Uterus (tissue), 4 donors: ENCODE data around the gene MAGEB4. TPM values are rescaled to one million over a fixed set of nuclear protein-coding genes. Genes with fewer than 3 reads are reported as not detected.
"Not testable (repeated sequence)": the region's sequence is repeated elsewhere in the genome, so short reads cannot be mapped to it uniquely, and the experiment has no call there.

Source experiments
- DNase-seq, 2 donors: peaks; one replicate each; pipeline ENCODE4 v3.0.0-alpha.2; 2019 to 2020
- H3K27ac ChIP-seq, 2 donors: fragments of 200-600 bp; sonication (generic); 1 replicate in 1 of 2; 2 replicates in 1 of 2; pipeline ENCODE4 v1.5.1; 2016 to 2018
- H3K27me3 ChIP-seq, 2 donors: fragments of 200-600 bp; sonication (generic); one replicate each; pipeline ENCODE4 v1.5.1; 2018 to 2019; ENCODE audit warnings: control low read depth in 1 of 2
- H3K36me3 ChIP-seq, 2 donors: fragments of 200-600 bp; sonication (generic); one replicate each; pipeline ENCODE4 v1.5.1; 2019; ENCODE audit warnings: control low read depth in 1 of 2
- H3K4me1 ChIP-seq, 2 donors: fragments of 200-600 bp; sonication (generic); one replicate each; pipeline ENCODE4 v1.5.1; 2018 to 2019; ENCODE audit warnings: control low read depth in 1 of 2
- H3K4me3 ChIP-seq, 2 donors: fragments of 200-600 bp; sonication (generic); 1 replicate in 1 of 2; 2 replicates in 1 of 2; pipeline ENCODE4 v1.5.1; 2018 to 2019; ENCODE audit warnings: mild to moderate bottlenecking in 1 of 2
- H3K9me3 ChIP-seq, 2 donors: fragments of 200-600 bp; sonication (generic); one replicate each; pipeline ENCODE4 v1.5.1; 2019; ENCODE audit warnings: control low read depth in 1 of 2
- POLR2A ChIP-seq, 2 donors: fragments of 450-650 bp; IDR thresholded peaks; one replicate each; pipeline ENCODE4 v1.6.1; 2016; ENCODE audit warnings: antibody characterized with exemption in 2 of 2, mild to moderate bottlenecking in 1 of 2, moderate library complexity in 1 of 2
- intact Hi-C: fragments of 100-400 bp; cut with DNase I; formaldehyde crosslinking; loops from one replicate; pipeline ENCODE4 v1.15.1; 2023; ENCODE audit warnings: low total_unique reads
- total RNA-seq, 4 donors: library from RNA; depleted of rRNA in 3 of 4; stranded (reverse); fragments of >200 nt in 3 of 4; gene quantifications; one replicate each; pipeline versions ENCODE4 v1.1.0 to v1.2.4, GENCODE V29; 2014 to 2023
- TF ChIP-seq, protein P1 (sequence below), 4 experiments: fragments of 200-600 bp in 2 of 4; fragments of 450-650 bp in 2 of 4; sonication (generic) in 2 of 4; IDR thresholded peaks; one replicate each; pipeline ENCODE4 v1.5.1; 2016 to 2019; ENCODE audit warnings: antibody characterized with exemption in 4 of 4, mild to moderate bottlenecking in 2 of 4, moderate library complexity in 1 of 4
- donor health status: DM: yes; HTN: yes; CAD: no.

MAGEB4 gene, protein sequence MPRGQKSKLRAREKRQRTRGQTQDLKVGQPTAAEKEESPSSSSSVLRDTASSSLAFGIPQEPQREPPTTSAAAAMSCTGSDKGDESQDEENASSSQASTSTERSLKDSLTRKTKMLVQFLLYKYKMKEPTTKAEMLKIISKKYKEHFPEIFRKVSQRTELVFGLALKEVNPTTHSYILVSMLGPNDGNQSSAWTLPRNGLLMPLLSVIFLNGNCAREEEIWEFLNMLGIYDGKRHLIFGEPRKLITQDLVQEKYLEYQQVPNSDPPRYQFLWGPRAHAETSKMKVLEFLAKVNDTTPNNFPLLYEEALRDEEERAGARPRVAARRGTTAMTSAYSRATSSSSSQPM
- total RNA-seq: not detected

DNA sequence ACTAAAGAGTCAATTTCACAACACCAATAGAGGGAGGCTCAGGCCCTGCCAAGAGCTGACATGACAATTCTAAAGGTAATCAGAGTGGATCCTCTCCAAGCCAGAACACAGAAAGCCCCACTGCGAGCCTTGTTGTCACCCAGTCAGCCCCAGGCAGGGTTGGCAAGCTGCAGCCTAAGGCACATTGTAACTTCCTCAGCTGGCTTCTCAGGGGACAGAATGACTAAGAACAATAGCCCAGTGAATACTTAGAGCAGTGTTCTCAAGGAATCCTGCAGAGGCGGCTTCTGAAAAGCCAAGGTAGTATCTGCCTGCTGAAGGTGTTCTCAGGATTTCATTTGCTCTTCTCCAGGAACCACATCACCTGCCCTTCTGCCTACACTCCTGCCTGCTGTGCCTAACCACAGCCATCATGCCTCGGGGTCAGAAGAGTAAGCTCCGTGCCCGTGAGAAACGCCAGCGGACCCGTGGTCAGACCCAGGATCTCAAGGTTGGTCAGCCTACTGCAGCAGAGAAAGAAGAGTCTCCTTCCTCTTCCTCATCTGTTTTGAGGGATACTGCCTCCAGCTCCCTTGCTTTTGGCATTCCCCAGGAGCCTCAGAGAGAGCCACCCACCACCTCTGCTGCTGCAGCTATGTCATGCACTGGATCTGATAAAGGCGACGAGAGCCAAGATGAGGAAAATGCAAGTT is at the start of gene MAGEB4:
MAGEB4 (plus strand) TSS at position 277 of the 692 bp plus-strand sequence; CDS start at position 413, 136 bp downstream.
- no peaks in the 10 kb centered on the region for H3K4me1 ChIP-seq
- H3K27me3 ChIP-seq: no peaks in the 10 kb centered on the region
- no peak for DNase-seq
- no peak within 1 kb of the TSS for H3K27ac ChIP-seq
- H3K4me3 ChIP-seq: no peak within 1 kb of the TSS
- no peaks in the 10 kb centered on the region for H3K36me3 ChIP-seq
- H3K9me3 ChIP-seq: no peaks in the 10 kb centered on the region
- TF ChIP-seq, protein P1, sequence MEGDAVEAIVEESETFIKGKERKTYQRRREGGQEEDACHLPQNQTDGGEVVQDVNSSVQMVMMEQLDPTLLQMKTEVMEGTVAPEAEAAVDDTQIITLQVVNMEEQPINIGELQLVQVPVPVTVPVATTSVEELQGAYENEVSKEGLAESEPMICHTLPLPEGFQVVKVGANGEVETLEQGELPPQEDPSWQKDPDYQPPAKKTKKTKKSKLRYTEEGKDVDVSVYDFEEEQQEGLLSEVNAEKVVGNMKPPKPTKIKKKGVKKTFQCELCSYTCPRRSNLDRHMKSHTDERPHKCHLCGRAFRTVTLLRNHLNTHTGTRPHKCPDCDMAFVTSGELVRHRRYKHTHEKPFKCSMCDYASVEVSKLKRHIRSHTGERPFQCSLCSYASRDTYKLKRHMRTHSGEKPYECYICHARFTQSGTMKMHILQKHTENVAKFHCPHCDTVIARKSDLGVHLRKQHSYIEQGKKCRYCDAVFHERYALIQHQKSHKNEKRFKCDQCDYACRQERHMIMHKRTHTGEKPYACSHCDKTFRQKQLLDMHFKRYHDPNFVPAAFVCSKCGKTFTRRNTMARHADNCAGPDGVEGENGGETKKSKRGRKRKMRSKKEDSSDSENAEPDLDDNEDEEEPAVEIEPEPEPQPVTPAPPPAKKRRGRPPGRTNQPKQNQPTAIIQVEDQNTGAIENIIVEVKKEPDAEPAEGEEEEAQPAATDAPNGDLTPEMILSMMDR (IDR thresholded peaks at IDR 0.05): no peak
- no peak for TF ChIP-seq POLR2A (IDR thresholded peaks at IDR 0.05)
- intact Hi-C loops: no loop called here

DNA sequence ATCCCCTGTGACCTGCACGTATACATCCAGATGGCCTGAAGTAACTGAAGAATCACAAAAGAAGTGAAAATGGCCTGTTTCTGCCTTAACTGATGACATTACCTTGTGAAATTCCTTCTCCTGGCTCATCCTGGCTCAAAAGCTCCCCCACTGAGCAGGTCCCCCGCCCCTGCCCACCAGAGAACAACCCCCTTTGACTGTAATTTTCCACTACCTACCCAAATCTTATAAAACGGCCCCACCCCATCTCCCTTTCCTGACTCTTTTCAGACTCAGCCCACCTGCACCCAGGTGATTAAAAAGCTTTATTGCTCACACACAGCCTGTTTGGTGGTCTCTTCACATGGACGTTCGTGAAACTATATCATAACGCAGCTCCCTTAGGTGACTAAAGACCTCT is 47.9 kb upstream of the MAGEB4 start:
- H3K27me3 ChIP-seq, H3K36me3 ChIP-seq, intact Hi-C loops, H3K4me3 ChIP-seq, H3K9me3 ChIP-seq, DNase-seq, H3K27ac ChIP-seq, H3K4me1 ChIP-seq: not testable (repeated sequence)

DNA sequence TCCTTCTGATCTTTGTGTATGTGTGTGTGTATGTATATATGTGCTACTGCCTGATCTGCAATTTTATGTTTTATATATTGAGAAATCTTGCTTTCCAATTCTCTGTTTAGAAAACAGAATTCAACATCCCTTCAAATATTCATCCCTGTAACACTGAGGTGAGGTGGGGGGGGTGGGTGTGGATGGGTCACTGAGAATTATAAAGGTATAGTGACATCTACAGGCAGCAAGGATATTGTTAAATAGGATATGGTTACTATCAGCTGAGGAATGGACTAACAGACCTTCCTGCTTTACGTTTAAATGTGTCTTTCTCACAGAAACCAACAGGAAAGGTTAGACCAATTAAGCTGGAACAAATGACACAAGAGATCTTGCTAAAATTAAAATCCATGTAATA is 45.5 kb upstream of the MAGEB4 start:
- no peaks in the 10 kb centered on the region for H3K27me3 ChIP-seq
- intact Hi-C loops: no loop called here

DNA sequence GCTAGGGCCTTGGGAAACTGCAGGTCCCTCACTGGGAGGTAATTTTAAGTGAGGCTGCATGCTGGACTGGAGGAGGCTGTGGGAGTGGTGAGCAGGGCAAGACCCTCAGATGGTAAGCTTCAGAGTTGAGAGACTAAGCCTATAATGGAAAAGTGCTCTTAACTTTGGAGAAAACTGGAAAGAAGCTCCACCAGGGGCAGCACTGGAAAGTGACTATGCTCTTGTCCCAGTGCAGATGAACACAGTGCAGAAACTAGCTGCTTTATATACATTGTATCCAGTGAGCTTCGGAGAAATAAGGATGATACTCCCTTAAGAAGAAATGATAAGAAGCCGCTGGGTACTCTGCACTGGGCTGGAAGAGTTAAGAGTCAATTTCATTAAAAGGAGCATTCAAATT is 29.6 kb upstream of the MAGEB4 start:
- Histone ChIP-seq H3K27ac (no peak overlapping the region), H3K9me3 (no peaks in the 10 kb centered on the region), H3K27me3 (no peaks in the 10 kb centered on the region), H3K4me1 (no peaks in the 10 kb centered on the region), H3K4me3 (no peak overlapping the region), H3K36me3 (no peaks in the 10 kb centered on the region)
- no peak for TF ChIP-seq POLR2A (IDR thresholded peaks at IDR 0.05)
- TF ChIP-seq, protein P1 (IDR thresholded peaks at IDR 0.05): no peak
- intact Hi-C loops: no loop called here
- no peak for DNase-seq

More for the DNA sequence above, 45.5 kb upstream of the MAGEB4 start:
- no peaks in the 10 kb centered on the region for H3K36me3 ChIP-seq
- H3K27ac ChIP-seq: no peak overlapping the region
- no peak overlapping the region for H3K4me3 ChIP-seq
- H3K9me3 ChIP-seq: no peaks in the 10 kb centered on the region
- DNase-seq: no peak
- TF ChIP-seq POLR2A (IDR thresholded peaks at IDR 0.05): no peak
- TF ChIP-seq, protein P1 (IDR thresholded peaks at IDR 0.05): no peak
- no peaks in the 10 kb centered on the region for H3K4me1 ChIP-seq

DNA sequence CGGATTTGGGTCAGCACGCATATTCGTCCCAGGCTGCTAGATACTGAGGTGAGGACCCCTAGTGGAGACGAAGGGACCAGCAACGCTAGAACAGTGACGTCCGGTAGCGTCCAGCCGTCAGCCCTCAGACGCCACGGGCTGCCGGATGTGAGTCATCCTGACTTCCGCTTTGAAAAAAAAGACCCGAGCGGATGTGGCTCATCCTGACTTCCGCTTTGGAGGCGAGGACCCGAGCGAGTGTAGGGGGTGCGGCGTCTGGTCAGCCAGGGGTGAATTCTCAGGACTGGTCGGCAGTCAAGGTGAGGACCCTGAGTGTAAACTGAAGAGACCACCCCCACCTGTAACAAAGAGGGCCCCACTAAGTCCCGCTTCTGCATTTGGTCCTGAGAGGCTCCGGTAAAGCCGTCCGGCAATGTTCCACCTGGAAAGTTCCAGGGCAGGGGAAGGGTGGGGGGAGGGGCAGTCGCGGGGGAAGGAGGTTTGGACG is 26.4 kb upstream of the MAGEB4 start, which contains the start of gene MAGEB2:
MAGEB2 (plus strand) TSS at position 207 of the 487 bp plus-strand sequence. CDS start 3,018 bp downstream, outside the sequence.
- Histone ChIP-seq H3K27ac (no peak within 1 kb of the TSS), H3K36me3 (no peaks in the 10 kb centered on the region), H3K4me1 (no peaks in the 10 kb centered on the region), H3K27me3 (no peaks in the 10 kb centered on the region), H3K9me3 (no peaks in the 10 kb centered on the region), H3K4me3 (no peak within 1 kb of the TSS)
- TF ChIP-seq, protein P1 (IDR thresholded peaks at IDR 0.05): no peak
- TF ChIP-seq POLR2A (IDR thresholded peaks at IDR 0.05): no peak
- no peak for DNase-seq
- intact Hi-C loops: no loop called here
